ENCODE measurements around the gene BRD1.
"Not testable (repeated sequence)": the region's sequence is repeated elsewhere in the genome, so short reads cannot be mapped to it uniquely, and the experiment has no call there.

Gene BRD1

GRCh38 chr22:49767355-49768062 is 60.2 kb downstream of the BRD1 start:
- DNase-seq = peak; percentile 3

GRCh38 chr22:49765951-49766350 is 61.7 kb downstream of the BRD1 start:
- DNase-seq = no peak

- no peak for DNase-seq
Measured at GRCh38 chr22:49765091-49765771, 62.4 kb downstream of the BRD1 start.

- no peak for DNase-seq
Measured at GRCh38 chr22:49764127-49764581, 63.5 kb downstream of the BRD1 start.

GRCh38 chr22:49763696-49764095 is 64.0 kb downstream of the BRD1 start:
- DNase-seq = no peak

DNA sequence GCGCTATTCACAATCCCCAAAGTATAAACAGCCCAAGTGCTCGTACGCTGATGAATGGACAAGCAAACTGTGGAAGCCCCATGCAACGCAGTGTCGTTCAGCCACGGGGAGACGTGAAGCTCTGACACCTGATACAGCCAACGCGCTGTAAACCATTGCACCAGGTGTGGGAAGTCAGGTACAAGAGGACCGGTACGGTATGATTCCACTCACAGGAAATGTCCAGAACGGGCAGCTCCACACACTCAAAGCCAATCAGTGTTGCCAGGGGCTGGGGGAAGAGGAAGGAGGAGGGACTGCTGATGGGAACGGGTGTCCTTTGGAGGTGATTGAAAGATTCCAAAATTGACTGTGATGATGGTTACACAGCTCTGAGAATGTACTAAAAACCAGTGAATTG is 64.5 kb downstream of the BRD1 start:
- no peak for DNase-seq

DNA sequence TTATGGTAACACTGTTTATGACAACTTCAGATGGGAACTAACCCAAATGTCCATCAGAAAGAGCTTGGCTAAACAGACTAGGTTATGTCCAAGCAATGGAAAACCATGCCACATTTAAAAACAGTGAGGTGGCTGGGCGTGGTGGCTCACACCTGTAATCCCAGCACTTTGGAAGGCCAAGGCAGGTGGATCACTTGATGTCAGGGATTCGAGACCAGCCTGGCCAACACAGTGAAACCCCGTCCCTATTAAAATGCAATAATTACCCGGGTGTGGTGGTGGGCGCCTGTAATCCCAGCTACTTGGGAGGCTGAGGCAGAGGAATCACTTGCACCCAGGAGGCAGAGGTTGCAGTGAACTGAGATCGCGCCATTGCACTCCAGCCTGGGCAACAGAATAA is 65.1 kb downstream of the BRD1 start:
- DNase-seq = not testable (repeated sequence)

DNA sequence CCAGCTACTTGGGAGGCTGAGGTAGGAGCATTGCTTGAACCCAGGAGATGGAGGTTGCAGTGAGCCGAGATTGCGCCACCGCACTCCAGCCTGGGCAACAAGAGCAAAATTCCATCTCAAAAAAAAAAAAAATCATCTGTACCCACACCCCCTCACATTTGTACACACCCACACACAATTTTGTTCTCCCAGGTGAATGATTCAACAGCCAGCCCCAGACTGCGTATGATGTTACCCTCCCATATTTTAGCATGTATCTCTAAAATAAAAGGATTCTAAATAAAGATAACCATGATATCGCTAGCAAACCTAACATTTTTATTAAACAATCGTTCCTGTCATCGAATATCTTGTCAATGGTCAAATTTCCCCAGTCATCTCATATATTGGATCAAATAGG is 65.8 kb downstream of the BRD1 start:
- DNase-seq = no peak

- no peak for DNase-seq
Measured at GRCh38 chr22:49760630-49761571, 66.8 kb downstream of the BRD1 start.

DNA sequence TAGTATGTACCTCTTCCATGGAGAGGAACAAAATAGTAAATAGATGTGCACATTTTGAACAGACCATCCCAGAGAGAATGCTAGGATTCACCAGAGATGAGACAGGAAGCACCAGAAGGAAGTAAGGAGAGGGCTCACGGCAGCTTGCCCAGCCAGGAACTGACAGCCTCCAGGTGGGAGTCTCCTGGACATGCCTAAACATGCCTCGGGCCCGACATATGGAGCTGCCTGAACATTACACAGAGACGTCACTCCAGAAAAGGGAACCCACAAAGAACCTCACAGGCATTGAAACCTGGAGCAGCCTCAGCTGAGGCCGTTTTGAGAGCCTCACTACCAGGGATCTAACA is 67.4 kb downstream of the BRD1 start:
- DNase-seq = no peak

GRCh38 chr22:49756676-49757075 is 71.0 kb downstream of the BRD1 start:
- DNase-seq = no peak

GRCh38 chr22:49756201-49756600 is 71.5 kb downstream of the BRD1 start:
- DNase-seq = no peak

DNA sequence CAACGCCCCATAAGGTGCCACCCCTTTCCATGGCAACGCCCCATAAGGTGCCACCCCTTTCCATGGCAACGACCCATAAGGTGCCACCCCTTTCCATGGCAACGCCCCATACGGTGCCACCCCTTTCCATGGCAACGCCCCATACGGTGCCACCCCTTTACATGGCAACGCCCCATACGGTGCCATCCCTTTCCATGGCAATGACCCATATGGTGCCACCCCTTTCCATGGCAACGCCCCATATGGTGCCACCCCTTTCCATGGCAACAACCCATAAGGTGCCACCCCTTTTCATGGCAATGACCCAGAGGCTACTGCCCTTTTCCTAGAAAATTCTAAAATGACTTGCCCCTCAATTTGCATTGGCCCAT is 72.1 kb downstream of the BRD1 start:
- no peak for DNase-seq

GRCh38 chr22:49754696-49755630 is 72.7 kb downstream of the BRD1 start:
- DNase-seq = no peak

DNA sequence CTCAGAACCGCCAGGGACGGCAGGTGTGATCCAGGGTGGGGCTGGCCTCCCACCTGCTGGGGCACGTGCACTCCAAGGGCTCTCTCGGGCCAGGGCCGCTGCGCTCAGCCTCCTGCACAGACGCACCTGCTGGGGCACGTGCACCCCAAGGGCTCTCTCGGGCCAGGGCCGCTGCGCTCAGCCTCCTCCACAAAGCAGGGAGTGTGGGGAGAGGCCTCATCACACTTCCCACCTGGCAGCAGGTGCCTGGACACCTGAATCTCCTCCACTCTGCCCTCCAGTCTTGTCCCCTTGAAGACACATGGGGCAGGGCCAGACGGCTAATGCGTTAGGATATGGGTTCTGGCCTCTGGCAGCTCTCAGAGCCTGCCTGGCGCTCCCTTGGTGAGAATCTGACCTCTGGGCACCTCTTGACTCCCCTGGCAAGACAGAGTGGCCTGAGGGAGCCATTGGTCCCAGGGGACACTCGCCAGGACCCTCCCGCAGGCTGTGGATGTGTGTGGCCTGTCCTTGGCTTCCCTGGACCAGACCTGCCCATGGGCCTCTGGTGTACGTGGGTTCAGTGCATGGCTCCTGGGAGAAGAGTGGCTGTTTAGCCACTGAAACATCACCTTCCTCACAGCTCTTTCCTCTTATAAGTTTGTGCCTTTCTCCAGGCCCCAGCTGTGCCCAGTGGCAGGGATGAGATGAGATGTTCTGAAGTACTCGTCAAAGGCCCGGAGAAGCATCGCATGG is 73.5 kb downstream of the BRD1 start:
- peak; percentile 20 for DNase-seq

DNA sequence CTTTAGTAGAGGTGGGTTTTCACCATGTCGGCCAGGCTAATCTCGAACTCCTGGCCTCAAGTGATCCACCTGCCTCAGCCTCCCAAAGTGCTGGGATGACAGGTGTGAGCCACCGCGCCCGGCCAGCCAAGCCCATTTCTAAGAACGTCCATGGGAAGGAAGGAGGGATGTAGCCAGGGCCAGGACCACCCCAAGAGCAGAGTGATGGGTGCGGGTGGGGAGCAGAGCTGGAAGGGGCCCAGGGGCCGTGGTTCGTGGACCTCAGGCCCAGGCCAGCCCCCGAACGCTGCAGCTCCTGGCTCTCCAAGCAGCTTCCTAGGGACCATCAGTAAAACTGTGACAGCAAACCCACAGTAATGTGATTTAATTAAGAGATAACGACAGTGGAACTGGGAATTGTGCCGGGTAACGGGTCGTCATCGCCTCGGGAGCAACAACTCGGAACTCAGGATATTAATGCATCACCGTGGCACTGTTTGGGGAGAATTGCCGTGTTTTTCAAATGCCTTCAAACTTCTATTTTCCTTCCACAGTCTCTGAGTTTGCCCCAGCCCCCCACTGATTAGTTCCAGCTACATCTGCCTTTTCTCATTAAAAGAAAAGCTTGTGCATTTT is 74.3 kb downstream of the BRD1 start:
- DNase-seq = no peak

GRCh38 chr22:49752598-49753091 is 75.0 kb downstream of the BRD1 start:
- no peak for DNase-seq

DNA sequence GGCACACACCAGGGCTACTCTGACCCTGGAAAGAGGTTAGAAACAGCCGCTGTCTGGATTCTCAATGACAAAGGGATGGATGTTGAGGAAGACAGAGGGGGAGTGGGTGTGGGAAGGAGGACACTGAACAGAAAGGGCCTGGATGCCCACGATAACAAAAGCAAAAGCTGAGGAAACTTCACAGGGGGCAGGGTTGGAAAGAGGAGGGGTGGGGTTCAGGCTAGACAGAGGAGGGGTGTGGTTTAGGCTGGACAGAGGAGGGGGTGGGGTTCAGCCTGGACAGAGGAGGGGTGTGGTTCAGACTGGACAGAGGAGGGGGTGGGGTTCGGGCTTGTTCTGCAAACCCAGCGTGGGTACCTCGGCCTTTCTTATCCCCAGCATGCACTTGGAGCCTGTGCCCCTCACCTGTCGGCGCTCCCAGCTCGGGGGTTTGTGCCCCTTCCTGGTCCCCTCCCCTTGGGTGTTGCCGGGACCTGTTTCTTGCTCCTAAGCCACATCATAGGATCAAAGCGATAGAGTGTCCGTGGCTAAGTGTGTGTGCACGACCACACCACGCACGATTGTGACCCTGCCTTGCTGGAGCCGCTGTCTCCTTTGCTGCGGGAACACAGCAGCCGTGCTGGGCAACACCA is 75.6 kb downstream of the BRD1 start:
- DNase-seq = no peak

GRCh38 chr22:49751318-49751965 is 76.2 kb downstream of the BRD1 start:
- DNase-seq = no peak

DNA sequence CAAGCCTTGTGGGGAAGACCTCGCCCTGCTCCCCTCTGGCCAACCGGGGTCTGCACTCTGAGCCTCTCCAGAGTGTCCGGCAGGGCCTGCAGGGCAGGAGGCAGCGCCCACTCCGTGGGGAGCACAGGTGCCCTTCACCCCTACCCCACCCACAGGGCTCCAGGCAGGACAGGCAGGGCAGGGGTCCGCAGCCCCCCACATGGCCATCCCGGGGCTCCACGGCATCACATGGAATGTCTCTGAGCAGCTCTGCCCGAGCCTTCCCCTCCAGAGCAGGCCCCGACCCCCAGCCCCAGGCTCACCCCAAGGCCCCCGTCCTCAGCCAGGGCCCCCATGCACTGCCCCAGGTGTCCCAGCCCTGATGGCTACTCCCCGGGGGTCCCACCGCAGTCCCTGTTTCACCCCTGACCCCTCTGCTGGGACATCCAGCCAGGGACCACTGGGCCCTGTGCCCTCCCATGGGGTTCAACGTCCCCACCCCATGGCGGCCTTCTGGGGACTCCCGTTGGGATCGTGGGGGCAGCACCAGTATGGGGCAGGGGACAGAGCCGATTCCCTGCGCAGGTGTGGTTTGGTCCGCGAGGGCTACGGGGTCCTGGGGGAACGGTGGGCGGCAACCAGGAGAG is 77.7 kb downstream of the BRD1 start:
- no peak for DNase-seq
